GM21515 (cell line): ENCODE measurements around the gene CFAP46.
"Not testable (repeated sequence)": the region's sequence is repeated elsewhere in the genome, so short reads cannot be mapped to it uniquely, and the experiment has no call there.

ENCODE experiments used
- ATAC-seq: cut with Tn5 transposase; IDR thresholded peaks from one replicate; pipeline ENCODE4 v1.9.1; 2021; ENCODE audit not compliant: unreplicated experiment

Gene CFAP46

GRCh38 chr10:132832186-132832969, 110.0 kb downstream of the CFAP46 start:
- no peak for ATAC-seq

- ATAC-seq, result no peak
Observed at GRCh38 chr10:132829403-132829802, 113.0 kb downstream of the CFAP46 start.

- no peak for ATAC-seq
Observed at GRCh38 chr10:132828681-132829080, 113.7 kb downstream of the CFAP46 start.

- ATAC-seq, result no peak
Observed at GRCh38 chr10:132827861-132828539, 114.4 kb downstream of the CFAP46 start.

GRCh38 chr10:132827423-132827789, 115.0 kb downstream of the CFAP46 start:
- ATAC-seq, result no peak

- ATAC-seq, result no peak
Observed at GRCh38 chr10:132826524-132827422, 115.6 kb downstream of the CFAP46 start.

- ATAC-seq, result not testable (repeated sequence)
Observed at GRCh38 chr10:132825783-132826523, 116.4 kb downstream of the CFAP46 start.

- no peak for ATAC-seq
Observed at GRCh38 chr10:132820056-132820455, 122.3 kb downstream of the CFAP46 start.

- ATAC-seq, result no peak
Observed at GRCh38 chr10:132817701-132818211, 124.6 kb downstream of the CFAP46 start.

GRCh38 chr10:132816718-132817117, 125.7 kb downstream of the CFAP46 start:
- no peak for ATAC-seq

GRCh38 chr10:132815168-132815857, 127.1 kb downstream of the CFAP46 start:
- ATAC-seq, result no peak

- no peak for ATAC-seq
Observed at GRCh38 chr10:132814469-132814856, 127.9 kb downstream of the CFAP46 start.

- ATAC-seq, result no peak
Observed at GRCh38 chr10:132813560-132814468, 128.6 kb downstream of the CFAP46 start.

GRCh38 chr10:132813001-132813401, 129.4 kb downstream of the CFAP46 start:
- ATAC-seq, result no peak

GRCh38 chr10:132812520-132812919, 129.8 kb downstream of the CFAP46 start:
- ATAC-seq, result no peak

GRCh38 chr10:132811891-132812481, 130.4 kb downstream of the CFAP46 start:
- ATAC-seq, result no peak

- ATAC-seq, result no peak
Observed at GRCh38 chr10:132810807-132811700, 131.3 kb downstream of the CFAP46 start.
